NCI-H82 treated with DMSO at 0.1 percent for 48 hours (cell line): Measurements from ENCODE around the gene SPATA13.
"Not testable (repeated sequence)": the region's sequence is repeated elsewhere in the genome, so short reads cannot be mapped to it uniquely, and the experiment has no call there.

Source experiments
- DNase-seq: peaks from one replicate; lab custom pipeline; 2025; ENCODE audit not compliant: unreplicated experiment; lab: John Stamatoyannopoulos, UW

SPATA13 gene

DNA sequence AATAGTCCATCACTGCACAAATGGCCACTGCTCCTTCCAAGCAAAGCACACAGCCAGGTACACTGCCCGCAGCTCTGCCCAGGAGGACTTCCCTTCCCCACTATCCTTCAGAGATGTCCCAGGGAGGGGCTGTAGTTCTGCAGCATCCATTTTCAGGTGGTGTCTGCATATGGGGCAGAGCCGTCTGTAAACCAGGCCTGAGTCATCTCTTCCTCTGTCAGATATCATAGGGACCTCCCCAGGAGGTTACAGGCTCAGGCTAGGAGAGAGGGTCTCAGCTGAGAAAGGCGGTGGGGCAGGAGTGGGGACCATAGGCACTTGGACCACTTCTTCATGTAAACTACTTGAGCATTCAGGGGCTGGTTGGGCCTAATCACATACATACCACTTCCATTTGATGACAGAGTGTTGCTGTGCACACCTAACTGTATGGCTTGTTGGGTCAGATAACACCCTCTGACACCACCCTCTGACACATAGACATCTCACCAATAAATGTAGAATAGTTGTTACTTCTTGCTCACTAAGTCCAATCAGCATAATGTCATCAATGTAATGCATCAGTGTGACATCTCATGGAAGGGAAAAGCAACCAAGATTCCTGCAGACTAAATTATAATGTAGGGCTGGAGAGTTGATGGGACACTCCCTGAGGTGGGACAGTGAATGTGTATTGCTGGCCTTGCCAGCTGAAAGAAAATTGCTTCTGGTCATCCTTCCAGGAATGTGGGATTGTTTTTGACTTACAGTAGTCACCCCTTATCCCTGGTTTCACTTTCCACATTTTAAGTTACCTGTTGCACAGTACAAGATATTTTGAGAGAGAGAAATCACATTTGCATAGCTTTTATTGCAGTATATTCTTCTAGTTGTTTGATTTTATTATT lies 189.5 kb downstream of the SPATA13 start:
- DNase-seq: not testable (repeated sequence)

DNA sequence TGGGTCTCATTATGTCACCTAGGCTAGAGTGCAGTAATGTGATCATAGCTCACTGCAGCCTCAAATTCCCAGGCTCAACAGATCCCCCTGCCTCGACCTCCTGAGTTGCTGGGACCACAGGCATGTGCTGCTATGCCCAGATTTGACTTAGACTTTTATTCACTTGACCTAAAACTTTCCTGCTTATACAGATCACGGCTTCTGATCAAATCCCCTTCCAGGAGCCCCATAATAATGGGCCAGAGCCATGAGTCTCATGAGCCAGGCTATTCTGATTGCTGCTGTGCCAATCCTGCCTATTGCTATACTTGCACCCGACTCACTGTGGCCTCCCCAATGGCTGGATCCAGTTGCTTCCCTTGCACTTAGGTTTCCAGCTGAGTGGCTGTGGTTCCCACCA lies 190.9 kb downstream of the SPATA13 start:
- DNase-seq: no peak

DNA sequence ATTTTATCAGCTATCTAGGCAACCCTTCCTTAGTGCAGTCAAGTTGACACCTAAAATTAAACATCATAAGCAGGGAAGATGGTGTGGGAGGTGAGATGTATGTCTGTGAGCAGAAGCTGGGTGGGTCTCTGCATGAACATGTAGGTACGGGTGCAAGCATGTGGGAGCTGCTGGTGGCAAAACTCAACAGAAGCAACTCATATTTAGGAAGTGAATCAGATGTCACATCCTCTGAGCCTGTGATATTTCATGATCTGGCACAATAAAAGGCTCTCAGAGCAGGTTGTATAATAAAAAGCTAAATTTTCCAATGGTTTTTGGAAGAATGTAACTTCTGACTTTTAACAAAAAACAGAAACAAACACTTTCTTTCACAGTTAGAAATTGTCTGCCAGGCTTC lies 193.2 kb downstream of the SPATA13 start:
- DNase-seq: no peak

DNA sequence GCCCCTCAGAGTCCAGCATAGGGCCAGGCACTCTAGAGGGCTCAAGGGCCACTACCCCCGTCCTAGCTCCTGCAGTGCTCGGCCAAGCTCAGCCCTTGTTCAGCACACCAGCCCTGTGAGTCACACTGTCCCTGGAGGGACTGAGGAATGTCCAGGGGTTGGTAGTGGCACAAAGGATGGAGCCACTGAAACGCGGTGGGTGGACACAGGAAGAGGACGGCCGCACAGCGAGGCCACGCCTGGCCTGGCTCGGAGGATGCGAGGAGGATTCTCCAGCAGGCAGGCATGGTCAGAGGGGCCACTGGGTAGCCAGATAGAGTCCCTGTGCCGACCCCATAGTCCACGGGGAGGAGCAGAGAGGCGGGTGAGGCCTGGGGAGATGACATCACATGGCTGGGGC lies 194.6 kb downstream of the SPATA13 start:
- no peak for DNase-seq

DNA sequence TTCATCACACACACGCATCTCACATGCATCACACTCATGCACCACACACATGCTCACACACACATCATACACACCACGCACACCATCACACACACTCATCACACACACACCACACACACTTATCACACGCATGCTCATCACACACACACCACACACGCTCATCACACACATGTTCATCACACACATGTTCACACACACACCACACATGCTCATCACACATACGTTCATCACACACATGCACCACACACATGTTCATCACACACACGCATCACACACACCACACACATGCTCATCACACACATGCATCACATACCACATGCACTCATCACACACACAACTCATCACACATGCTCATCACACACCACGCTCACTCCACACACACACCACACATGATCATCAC lies 195.8 kb downstream of the SPATA13 start:
- DNase-seq: no peak
